ACC112 (cell line): Measurements from ENCODE around the gene BICDL1.

ENCODE experiments used
- H2AFZ ChIP-seq: fragments of 200-600 bp; sonication (generic); one replicate; pipeline ENCODE4 v1.6.0; 2017; ENCODE audit warnings: antibody characterized with exemption, low read length; ENCODE audit not compliant: unreplicated experiment
- H3K27ac ChIP-seq: fragments of 200-600 bp; sonication (generic); 2 replicates; pipeline ENCODE4 v1.5.1; 2014; ENCODE audit warnings: low read depth, mild to moderate bottlenecking, antibody characterized with exemption, low read length, moderate library complexity
- H3K27me3 ChIP-seq: fragments of 200-600 bp; sonication (generic); 2 replicates; pipeline ENCODE4 v1.6.1; 2014; ENCODE audit warnings: mild to moderate bottlenecking, antibody characterized with exemption, low read length, moderate library complexity, mixed read lengths; ENCODE audit not compliant: insufficient read depth
- H3K36me3 ChIP-seq: fragments of 200-600 bp; sonication (generic); 2 replicates; pipeline ENCODE4 v1.6.1; 2016; ENCODE audit warnings: mild to moderate bottlenecking, antibody characterized with exemption, low read length, moderate library complexity, mixed read lengths; ENCODE audit not compliant: insufficient read depth
- H3K4me1 ChIP-seq: fragments of 200-600 bp; sonication (generic); one replicate; pipeline ENCODE4 v1.6.1; 2016; ENCODE audit warnings: low read length, mixed read lengths; ENCODE audit not compliant: insufficient read depth, unreplicated experiment, control insufficient read depth
- H3K4me3 ChIP-seq: fragments of 200-600 bp; sonication (generic); 2 replicates; pipeline ENCODE4 v1.5.1; 2014; ENCODE audit warnings: mild to moderate bottlenecking, low read depth, low read length
- H3K79me2 ChIP-seq: fragments of 200-600 bp; sonication (generic); one replicate; pipeline ENCODE4 v1.6.0; 2016; ENCODE audit warnings: low read length; ENCODE audit not compliant: control insufficient read depth, unreplicated experiment, insufficient read depth

Gene BICDL1

DNA sequence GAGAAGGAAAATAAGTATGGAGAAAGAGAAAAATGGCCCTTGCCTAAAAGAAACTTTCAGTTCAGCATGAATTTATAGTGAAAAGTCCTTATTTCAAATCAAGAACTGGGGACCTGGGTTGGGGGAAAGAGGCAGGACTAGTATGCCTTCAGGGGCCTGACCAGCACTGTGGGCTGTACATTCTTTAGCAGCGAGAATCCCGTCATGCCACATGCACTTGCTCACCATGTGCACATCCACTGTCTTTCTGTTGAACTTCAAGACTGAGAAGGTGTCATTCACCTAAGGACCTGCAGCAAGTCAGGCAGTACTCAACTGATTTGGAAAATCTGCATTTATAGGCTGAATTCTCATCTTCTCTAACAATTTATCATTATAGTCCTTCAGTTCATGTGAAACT lies 77.3 kb downstream of the BICDL1 start:
- H3K4me1 ChIP-seq: no peaks in the 10 kb centered on the region
- no peaks in the 10 kb centered on the region for H3K79me2 ChIP-seq
- no peak overlapping the region for H3K4me3 ChIP-seq
- no peak overlapping the region for H3K27ac ChIP-seq
- no peak overlapping the region for H2AFZ ChIP-seq
- no peaks in the 10 kb centered on the region for H3K36me3 ChIP-seq
- peaks cover 56% of the 10 kb centered on the region for H3K27me3 ChIP-seq

DNA sequence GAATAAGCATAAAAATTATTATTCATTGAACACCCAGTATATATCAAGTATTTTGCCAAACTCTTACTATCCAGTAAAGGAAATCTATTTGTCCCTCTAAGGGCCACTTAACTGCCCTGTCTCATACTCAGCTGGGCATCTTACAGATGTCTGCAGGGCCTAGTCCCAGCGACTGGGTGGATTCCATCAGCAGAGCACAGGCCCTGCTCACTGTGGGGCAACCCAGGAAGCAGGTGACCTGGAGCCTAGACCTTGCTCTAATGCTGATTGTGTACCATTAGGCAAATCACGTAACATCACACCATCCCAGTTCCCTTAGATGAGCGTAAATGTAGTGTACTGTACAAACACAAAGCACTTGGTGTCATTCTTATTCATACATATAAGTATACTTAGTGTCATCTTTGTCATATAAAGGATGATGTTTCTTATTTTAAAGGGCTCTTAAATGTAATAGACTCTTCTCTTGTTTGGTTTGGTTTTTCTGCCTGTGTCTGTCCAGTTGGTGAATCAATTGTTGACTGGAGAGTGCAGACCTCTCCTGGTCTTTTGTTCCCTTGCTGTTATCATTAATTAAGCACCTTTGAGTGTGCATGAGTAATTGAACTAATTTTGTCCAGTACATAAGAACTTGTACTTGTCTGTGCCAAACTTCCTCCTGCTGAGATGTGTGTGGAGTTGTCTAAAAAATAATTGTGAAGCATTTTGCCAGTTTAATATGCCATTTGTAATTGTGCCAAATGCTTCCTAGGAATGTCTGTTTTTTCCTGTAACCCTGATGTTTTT lies 78.2 kb downstream of the BICDL1 start:
- no peak overlapping the region for H2AFZ ChIP-seq
- H3K27me3 ChIP-seq: peaks cover 58% of the 10 kb centered on the region

DNA sequence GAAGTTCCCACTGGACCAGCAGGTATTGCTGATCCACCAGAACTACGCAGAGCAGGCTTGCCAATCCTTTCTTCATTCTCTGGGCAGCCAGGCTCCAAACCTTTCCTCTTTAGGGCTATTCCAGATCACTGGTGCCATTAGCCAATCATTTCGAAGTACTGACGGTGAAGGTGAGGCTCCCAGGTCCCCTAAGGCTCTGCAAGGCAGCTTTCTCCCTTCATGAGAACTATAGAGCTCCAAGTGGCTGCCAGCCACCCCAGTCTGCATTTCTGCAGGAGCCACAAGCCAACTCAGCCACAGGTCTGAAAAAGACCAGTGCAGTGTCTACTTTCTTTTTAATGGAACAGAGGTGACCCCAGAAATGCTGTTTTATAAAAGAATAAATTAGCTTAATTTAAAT lies 78.9 kb downstream of the BICDL1 start:
- Histone ChIP-seq H3K4me1 (no peaks in the 10 kb centered on the region), H3K36me3 (no peaks in the 10 kb centered on the region), H3K79me2 (no peaks in the 10 kb centered on the region), H3K4me3 (no peak overlapping the region), H3K27ac (no peak overlapping the region), H2AFZ (no peak overlapping the region), H3K27me3 (peaks cover 64% of the 10 kb centered on the region)

More for the DNA sequence above, 78.2 kb downstream of the BICDL1 start:
- no peaks in the 10 kb centered on the region for H3K36me3 ChIP-seq
- no peak overlapping the region for H3K4me3 ChIP-seq
- H3K27ac ChIP-seq: no peak overlapping the region
- H3K79me2 ChIP-seq: no peaks in the 10 kb centered on the region
- H3K4me1 ChIP-seq: no peaks in the 10 kb centered on the region

DNA sequence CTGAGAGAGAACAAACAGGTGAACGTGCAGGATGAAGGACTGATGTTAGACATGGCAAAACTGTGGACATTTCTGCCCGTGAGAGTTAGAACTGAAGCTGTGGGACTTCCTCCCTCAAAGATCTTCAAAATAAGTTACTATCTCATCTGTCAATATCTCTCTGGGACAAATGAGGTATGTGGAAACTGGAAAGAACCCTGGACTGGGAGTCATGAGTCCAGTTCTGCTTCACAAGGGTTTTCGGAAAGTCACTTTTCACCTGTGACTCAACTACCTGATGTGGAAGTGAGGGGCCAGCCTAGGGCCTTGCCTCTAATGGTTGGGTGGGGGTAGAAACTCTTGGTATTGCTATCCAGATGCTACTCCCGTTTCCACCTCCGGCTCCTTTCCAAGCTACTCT lies 80.2 kb downstream of the BICDL1 start:
- H3K27me3 ChIP-seq: peaks cover 58% of the 10 kb centered on the region
- no peak overlapping the region for H2AFZ ChIP-seq
- H3K79me2 ChIP-seq: no peaks in the 10 kb centered on the region
- H3K27ac ChIP-seq: no peak overlapping the region
- no peaks in the 10 kb centered on the region for H3K4me1 ChIP-seq
- H3K36me3 ChIP-seq: no peaks in the 10 kb centered on the region
- H3K4me3 ChIP-seq: no peak overlapping the region

DNA sequence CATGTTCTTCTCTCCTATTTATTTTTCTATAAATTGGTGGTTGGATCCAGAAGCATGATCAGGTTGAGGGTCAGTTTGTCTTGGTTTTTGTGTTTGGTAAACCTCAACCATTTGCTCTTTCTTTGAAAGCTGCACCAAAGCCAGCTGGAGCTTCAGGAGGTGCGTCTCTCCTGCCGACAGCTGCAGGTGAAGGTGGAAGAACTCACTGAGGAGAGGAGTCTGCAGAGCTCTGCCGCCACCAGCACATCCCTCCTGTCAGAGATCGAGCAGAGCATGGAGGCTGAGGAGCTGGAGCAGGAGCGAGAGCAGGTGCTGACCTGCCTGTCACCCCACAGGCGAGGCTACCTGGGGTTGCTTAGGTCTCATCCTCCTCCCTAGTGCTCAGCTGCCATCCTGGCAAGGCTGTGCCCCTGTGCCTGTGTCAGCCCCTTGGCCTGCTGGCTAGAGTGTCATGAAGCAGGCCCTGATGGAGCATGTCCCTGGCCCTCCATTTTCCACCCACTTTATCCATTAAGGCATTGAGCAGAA lies 82.5 kb downstream of the BICDL1 start:
- H3K27me3 ChIP-seq: peaks cover 64% of the 10 kb centered on the region
- no peak overlapping the region for H3K4me3 ChIP-seq
- H3K27ac ChIP-seq: no peak overlapping the region
- H2AFZ ChIP-seq: no peak overlapping the region
- H3K36me3 ChIP-seq: no peaks in the 10 kb centered on the region
- no peaks in the 10 kb centered on the region for H3K4me1 ChIP-seq
- no peaks in the 10 kb centered on the region for H3K79me2 ChIP-seq

DNA sequence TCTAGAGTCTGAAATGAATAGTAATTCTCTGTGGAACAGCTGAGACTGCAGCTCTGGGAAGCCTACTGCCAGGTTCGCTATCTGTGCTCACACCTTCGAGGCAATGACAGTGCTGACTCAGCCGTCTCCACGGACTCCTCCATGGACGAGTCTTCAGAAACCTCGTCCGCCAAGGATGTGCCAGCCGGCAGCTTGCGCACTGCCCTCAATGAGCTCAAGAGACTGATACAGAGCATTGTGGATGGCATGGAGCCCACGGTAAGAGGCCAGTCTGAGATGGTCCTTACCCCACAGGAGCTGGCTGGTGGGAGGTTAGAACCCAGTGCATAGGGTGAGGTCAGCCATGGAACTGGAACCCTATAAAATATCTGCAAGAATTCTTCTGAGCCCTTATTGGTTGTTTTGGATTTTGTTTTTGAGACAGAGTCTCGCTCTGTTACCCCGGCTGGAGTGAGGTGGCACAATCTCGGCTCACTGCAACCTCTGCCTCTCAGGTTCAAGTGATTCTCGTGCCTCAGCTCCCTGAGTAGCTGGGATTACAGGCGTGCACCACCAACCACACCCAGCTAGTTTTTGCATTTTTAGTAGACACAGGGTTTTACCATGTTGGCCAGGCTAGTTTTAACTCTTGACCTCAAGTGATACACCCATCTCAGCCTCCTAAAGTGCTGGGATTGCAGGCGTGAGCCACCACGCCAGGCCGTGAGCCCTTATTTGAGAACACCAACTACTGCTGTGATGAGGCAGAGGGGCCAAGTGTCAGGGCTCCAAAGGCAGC lies 83.6 kb downstream of the BICDL1 start:
- Histone ChIP-seq H3K36me3 (no peaks in the 10 kb centered on the region), H3K79me2 (no peaks in the 10 kb centered on the region), H3K4me1 (no peaks in the 10 kb centered on the region), H2AFZ (no peak overlapping the region), H3K27me3 (peaks cover 64% of the 10 kb centered on the region), H3K4me3 (no peak overlapping the region), H3K27ac (no peak overlapping the region)

DNA sequence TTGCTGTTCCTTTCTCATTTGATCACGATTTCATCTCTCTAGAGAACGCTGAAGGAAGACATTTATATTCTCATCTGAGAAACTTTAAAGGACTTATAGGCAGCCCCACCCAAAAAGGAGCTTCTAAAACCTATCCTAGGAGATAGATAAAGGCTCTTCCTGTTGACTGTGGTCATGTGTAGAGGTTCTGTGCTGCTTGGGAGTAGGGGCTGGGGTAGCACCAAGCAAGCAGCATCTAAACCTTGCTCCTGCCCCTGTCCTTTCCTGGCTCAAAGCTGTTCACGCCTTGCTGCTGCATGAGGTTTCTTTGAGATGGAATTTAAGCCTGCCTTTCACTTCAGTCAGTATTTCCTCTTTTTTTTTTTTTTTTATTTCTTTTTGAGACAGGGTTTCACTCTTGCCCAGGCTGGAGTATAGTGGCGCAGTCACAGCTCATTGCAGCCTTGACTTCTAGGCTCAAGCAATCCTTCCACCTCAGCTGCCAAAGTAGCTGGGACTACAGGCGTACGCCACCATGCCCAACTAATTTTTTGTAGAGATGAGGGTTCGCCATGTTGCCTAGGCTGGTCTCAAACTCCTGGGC lies 86.1 kb downstream of the BICDL1 start:
- no peaks in the 10 kb centered on the region for H3K79me2 ChIP-seq
- H3K4me3 ChIP-seq: no peak overlapping the region
- no peaks in the 10 kb centered on the region for H3K4me1 ChIP-seq
- H2AFZ ChIP-seq: no peak overlapping the region
- no peak overlapping the region for H3K27ac ChIP-seq
- no peaks in the 10 kb centered on the region for H3K36me3 ChIP-seq
- H3K27me3 ChIP-seq: peaks cover 52% of the 10 kb centered on the region

DNA sequence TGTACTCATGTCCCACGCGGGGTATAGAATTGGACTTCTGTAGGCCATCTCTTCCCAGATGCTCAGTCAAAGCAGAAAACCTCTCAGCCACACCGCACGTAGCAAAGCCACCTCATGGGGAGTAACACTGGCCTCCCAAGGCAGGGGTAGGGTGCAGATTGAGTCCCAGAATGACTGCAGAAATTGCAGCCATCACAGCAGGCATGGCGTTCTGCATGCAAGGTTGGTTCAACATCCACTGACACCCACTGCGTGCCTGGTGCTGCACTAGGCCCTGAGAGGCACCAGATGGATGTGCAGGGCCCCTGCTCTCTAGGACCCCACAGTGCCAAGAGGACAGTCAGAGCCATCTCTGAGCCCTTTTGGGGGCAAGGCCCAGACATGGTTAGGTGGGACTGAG lies 87.6 kb downstream of the BICDL1 start:
- Histone ChIP-seq H3K79me2 (no peaks in the 10 kb centered on the region), H3K4me3 (no peak overlapping the region), H3K4me1 (no peaks in the 10 kb centered on the region), H3K36me3 (no peaks in the 10 kb centered on the region), H3K27ac (no peak overlapping the region), H2AFZ (no peak overlapping the region), H3K27me3 (peaks cover 53% of the 10 kb centered on the region)

DNA sequence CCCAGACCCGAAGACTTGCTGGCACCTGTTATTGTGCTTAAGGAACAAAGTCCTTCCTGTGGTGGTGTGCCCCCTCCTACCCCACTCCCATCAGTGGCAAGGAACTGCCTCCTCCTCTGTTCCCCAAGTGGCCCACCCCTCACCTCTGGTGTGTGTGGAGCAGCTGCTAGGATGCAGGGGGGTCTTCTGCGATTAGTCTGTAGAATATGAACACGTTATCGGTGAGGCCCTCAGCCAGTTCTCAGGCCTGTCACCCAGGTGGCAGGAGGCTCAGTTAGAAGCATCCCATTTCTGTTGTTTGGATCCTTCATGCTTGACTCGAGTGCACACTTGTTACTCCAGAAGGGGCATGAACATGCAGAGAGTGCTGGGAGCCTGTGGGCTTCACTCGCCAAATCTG lies 88.2 kb downstream of the BICDL1 start:
- Histone ChIP-seq H3K36me3 (no peaks in the 10 kb centered on the region), H3K27me3 (peaks cover 50% of the 10 kb centered on the region), H2AFZ (no peak overlapping the region), H3K4me1 (no peaks in the 10 kb centered on the region), H3K4me3 (no peak overlapping the region), H3K27ac (no peak overlapping the region), H3K79me2 (no peaks in the 10 kb centered on the region)

DNA sequence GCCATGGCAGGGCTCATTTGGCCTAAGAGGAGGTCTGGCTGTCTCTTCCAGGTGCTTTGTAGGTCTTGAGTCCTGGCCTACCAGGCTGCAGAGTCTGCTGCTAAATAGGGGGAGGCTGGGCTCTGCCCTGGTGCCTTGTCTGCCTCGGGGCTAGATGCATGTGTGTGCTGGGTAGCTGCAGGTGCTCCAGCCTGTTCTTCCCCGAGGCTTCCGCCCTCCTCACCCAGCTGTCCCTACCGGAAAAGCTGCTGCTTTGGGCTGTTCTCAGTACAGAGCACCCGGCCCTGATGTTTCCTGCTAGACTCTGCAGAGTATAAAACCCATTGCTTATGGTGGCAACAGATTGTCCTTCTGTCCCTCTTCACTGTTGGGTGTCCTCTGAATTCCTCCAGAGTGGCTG lies 89.8 kb downstream of the BICDL1 start:
- Histone ChIP-seq H3K4me1 (no peaks in the 10 kb centered on the region), H3K36me3 (no peaks in the 10 kb centered on the region), H3K27me3 (peaks cover 39% of the 10 kb centered on the region), H3K4me3 (no peak overlapping the region), H2AFZ (no peak overlapping the region), H3K27ac (no peak overlapping the region), H3K79me2 (no peaks in the 10 kb centered on the region)
